ENCODE measurements around the gene VSTM2B.

Gene VSTM2B

DNA sequence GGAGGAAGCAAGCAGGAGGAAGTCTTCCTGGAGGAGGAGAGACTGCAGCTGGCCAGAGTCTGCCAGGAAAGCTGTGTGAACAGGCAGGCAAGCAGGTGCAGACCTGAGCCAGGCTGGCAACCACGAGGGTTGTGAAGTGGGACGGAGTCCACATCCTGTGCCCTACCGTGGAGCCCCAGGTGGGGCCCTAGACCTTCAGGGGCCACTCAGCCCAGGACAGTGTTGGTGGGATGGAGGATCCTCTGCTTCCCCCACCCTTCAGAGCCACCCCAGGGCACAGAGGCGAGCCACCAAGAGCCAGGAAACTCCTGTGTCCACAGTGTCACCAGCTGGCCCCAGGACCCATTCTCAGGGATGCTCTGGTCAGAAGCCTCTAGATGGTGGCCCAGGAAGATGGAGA lies 8.4 kb upstream of the VSTM2B start:
- H3K4me3 Mint-ChIP-seq, result no peak overlapping the region
- H3K36me3 Mint-ChIP-seq (ENCODE audit: low read depth), result no peaks in the 10 kb centered on the region
- no peaks in the 10 kb centered on the region for H3K9me3 Mint-ChIP-seq
- no peaks in the 10 kb centered on the region for H3K4me1 Mint-ChIP-seq (ENCODE audit: low read depth)
- H3K27ac Mint-ChIP-seq, result no peak overlapping the region
- peaks cover 13% of the 10 kb centered on the region for H3K27me3 Mint-ChIP-seq

DNA sequence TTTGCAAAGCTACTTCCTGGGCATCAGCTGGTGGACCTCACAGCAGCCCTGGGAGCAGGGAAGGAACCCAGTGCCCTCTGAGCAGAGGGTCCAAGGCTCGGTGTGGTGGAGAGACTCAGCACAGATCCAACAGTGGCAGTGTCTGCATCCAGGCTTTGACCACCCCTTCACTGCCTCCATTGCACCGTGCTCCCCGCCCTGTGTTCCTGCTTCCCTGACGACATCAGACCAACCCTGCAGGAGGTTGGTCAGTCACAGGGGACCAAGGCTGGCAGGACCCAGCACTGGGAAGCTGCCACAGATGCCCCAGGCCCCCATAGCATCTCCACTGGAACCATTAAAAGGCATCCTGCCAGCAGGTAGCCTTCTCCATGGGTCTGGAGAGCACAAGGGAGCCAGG lies 7.8 kb upstream of the VSTM2B start:
- no peak overlapping the region for H3K27ac Mint-ChIP-seq
- H3K9me3 Mint-ChIP-seq, result no peaks in the 10 kb centered on the region
- H3K4me1 Mint-ChIP-seq (ENCODE audit: low read depth), result no peaks in the 10 kb centered on the region
- no peaks in the 10 kb centered on the region for H3K36me3 Mint-ChIP-seq (ENCODE audit: low read depth)
- H3K27me3 Mint-ChIP-seq, result peaks cover 16% of the 10 kb centered on the region
- H3K4me3 Mint-ChIP-seq, result no peak overlapping the region

DNA sequence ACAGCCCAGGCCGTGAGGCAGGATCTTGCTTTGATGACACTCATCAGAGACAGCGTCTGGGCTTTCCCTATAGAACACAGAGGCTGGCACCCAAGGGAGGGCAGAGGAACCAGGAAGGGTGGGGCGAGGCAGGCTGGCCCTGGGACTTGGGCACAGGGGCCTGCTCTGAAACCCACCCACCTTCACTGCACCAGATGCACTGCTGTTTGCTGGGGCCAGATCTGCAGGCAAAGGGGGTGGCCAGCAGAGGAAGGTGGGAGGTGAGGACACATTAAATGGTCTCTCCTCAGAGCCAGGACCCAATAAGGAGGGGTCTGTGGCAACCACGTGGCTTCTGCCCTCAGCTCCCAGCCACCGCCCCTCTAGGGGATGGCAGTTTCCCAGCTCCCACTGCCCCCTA lies 6.6 kb upstream of the VSTM2B start:
- peaks cover 28% of the 10 kb centered on the region for H3K27me3 Mint-ChIP-seq
- H3K27ac Mint-ChIP-seq, result no peak overlapping the region
- no peaks in the 10 kb centered on the region for H3K36me3 Mint-ChIP-seq (ENCODE audit: low read depth)
- H3K9me3 Mint-ChIP-seq, result no peaks in the 10 kb centered on the region
- no peaks in the 10 kb centered on the region for H3K4me1 Mint-ChIP-seq (ENCODE audit: low read depth)
- no peak overlapping the region for H3K4me3 Mint-ChIP-seq

DNA sequence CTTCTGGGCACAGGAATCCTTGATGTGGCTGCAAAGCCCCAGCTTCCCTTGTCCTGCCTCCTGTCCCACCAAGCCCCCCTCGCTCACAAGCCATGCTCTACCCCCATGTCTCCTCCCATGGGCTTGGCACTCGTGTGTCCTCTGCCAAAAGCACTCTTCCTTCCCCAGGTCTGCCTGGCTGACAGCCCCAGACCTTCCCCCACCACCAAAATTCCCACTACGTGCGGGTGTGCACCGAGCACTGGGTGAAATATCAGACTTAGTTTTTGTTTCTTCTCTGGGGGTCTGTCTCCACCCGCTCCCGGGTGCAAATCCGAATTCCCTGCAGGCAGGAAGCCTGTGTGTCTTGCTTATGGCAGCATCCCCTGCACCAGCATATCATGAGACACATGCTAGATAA lies 5.9 kb upstream of the VSTM2B start:
- Mint-ChIP-seq H3K9me3 (no peaks in the 10 kb centered on the region), H3K4me1 (ENCODE audit: low read depth) (no peaks in the 10 kb centered on the region), H3K27me3 (peaks cover 35% of the 10 kb centered on the region), H3K36me3 (ENCODE audit: low read depth) (no peaks in the 10 kb centered on the region), H3K27ac (no peak overlapping the region), H3K4me3 (no peak overlapping the region)

DNA sequence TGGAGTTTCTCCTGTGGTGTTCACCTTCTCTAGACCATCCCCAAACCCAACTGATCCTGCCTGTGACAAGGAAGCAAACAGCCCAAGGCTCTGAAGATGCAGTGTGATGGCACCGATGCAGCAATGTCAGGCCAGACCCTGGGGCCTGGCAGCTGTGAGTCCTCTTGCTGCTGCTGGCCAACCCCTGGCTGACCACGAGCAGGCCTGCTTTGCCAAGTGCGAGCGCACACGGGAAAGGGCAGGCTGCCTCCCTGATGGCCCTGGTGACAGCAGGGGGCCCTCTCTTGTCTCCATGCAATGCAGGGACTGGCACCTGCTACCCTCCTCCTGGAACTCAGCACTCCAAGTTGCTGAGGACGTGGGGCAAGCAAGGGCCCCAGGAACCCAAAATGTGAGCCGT lies 5.4 kb upstream of the VSTM2B start:
- H3K36me3 Mint-ChIP-seq (ENCODE audit: low read depth), result no peaks in the 10 kb centered on the region
- H3K27ac Mint-ChIP-seq, result no peak overlapping the region
- H3K27me3 Mint-ChIP-seq, result peaks cover 37% of the 10 kb centered on the region
- H3K9me3 Mint-ChIP-seq, result no peaks in the 10 kb centered on the region
- peaks cover under 1% of the 10 kb centered on the region for H3K4me1 Mint-ChIP-seq (ENCODE audit: low read depth)
- no peak overlapping the region for H3K4me3 Mint-ChIP-seq

DNA sequence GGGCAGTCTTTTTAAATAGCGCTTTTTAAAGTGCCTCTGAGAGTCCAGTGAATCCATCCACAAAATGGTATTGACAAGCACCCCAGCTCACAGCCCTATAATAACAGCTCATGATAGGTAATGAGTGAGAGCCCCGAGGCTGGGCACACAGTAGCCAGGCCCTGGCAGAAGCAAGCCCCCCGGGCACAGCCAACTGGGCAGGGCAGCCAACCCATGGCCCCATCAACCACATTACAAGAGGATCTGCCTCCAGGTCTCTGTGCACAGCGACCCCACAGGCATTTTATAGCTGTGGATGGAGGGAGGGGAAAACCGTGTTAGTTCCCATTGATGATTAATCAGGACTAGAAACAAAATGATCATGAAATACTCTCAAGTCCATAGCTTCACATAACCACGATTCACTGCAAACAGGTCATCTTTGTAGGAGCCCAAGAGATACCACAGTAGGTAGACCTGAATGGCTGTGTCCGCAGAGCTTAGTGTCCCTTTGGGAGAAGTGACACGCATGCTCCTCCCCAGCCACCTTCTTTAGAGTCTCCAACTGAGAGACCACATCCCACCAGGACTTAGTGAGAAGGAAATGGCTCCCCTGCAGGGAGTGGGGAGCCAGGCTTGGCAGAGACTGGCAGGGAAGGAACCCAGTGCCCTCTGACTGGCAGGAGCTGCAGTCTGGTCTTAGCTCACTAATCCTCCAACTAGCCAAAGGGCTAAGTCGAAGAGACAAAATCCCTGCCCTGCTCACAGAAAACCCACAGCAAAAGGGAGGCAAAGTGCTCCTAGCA lies 4.3 kb upstream of the VSTM2B start:
- Mint-ChIP-seq H3K27ac (no peak overlapping the region), H3K36me3 (ENCODE audit: low read depth) (no peaks in the 10 kb centered on the region), H3K9me3 (no peaks in the 10 kb centered on the region), H3K27me3 (peaks cover 40% of the 10 kb centered on the region), H3K4me3 (no peak overlapping the region), H3K4me1 (ENCODE audit: low read depth) (peaks cover 3% of the 10 kb centered on the region)

DNA sequence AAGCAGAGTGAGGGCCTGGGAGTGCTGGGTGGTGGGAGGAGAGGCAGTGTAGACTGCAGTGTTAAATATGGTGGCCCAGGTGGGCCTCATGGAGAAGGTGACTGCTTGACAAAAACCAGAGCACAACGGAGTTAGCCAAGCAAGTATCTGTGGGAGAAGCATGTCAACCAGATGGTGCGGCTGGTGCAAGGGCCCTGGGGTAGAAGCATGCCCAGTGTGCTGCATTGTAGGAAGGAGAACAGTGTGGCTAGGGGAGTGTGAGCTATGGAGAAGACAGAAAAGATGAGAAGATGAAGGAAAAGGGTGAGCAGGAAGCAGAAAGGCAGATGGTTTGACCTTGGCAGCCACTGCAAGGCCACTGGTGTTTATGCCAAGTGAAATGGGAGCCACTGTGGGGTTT lies 2.2 kb upstream of the VSTM2B start:
- H3K4me3 Mint-ChIP-seq, result no peak overlapping the region
- peaks cover 51% of the 10 kb centered on the region for H3K27me3 Mint-ChIP-seq
- no peak overlapping the region for H3K27ac Mint-ChIP-seq
- no peaks in the 10 kb centered on the region for H3K36me3 Mint-ChIP-seq (ENCODE audit: low read depth)
- peaks cover 16% of the 10 kb centered on the region for H3K4me1 Mint-ChIP-seq (ENCODE audit: low read depth)
- no peaks in the 10 kb centered on the region for H3K9me3 Mint-ChIP-seq

DNA sequence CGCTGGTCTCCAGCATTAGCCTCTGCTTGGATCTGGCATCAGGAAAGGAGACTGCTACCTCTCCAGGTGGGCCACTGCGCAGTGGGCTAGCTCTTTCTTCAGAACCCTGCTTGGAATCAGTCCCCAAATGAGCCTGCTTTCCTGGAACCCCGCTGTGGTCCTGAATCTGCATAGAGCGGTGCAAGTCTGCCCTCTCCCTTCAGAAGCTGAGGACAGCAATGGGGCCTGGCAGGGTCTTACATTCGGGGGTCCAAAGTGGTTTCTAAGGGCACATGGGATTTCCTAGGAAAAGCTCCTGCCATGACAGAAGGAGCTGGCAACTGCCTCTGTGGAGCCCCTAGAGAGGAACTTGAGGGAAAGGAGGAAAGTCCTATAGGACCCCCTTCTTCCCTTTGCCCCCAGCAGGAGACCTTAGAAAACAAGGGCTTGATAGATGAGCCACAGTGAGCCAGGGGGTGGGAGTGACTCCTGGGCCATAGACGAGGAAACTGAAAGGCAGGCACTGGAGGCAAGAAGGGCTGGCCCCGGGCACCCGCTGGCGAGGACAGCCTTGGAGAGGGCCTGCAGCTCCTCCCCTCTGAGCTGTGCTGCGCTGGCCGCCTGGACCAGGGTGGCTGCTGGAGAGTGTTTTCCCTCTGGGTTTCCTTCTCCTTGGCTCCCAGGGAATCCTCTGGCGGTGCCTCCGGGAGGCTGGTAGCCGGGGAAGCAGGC lies 1.4 kb upstream of the VSTM2B start:
- H3K4me1 Mint-ChIP-seq (ENCODE audit: low read depth), result peaks cover 24% of the 10 kb centered on the region
- H3K36me3 Mint-ChIP-seq (ENCODE audit: low read depth), result no peaks in the 10 kb centered on the region
- H3K4me3 Mint-ChIP-seq, result no peak overlapping the region
- peaks cover 54% of the 10 kb centered on the region for H3K27me3 Mint-ChIP-seq
- no peak overlapping the region for H3K27ac Mint-ChIP-seq
- no peaks in the 10 kb centered on the region for H3K9me3 Mint-ChIP-seq

DNA sequence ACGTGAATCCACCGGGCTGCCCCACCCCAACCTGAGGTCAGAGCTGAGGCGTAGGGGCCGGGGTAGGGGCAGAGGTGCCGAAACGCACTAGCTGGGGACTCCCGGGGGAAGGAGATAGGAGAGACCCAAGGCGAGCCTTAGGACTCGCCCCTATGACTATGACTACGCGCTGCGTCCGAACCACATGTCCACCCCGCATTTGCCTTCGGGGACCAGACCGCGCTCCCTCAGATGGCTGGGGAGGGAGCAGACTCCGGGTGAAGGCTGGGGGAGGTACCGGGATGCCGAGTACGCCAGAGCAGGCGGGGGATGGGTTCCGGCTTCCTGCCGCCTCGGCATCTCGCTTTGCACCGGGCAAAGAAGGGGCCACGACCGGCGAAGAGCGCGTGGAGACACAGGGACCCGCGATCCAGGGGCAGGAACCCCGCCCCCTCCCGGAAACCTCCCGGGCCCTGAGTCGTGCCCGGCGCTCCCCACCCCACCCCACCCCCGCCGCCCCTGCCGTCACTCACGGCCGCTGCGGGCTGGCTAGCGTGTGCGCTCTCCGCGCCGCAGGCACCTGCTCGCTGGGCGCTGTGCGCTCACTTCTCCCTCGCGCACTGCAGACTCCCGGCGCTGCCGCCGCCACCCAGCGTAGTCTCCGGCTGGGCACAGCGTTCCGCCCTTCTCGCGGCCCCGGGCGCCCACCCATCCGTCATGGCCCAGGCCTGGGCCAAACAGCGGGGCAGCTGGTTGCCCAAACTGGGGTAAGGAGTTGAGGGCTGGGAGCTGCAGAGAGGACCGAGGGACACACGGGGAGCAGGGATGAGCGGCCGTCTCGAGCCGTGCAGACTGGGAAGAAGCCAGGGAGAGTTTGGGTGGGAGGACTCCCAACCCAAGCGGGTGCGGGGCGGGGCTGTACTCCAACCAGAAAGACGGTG lies 622 bp upstream of the VSTM2B start:
- no peaks in the 10 kb centered on the region for H3K36me3 Mint-ChIP-seq (ENCODE audit: low read depth)
- H3K9me3 Mint-ChIP-seq, result no peaks in the 10 kb centered on the region
- H3K4me3 Mint-ChIP-seq, result no peak overlapping the region
- H3K27ac Mint-ChIP-seq, result no peak overlapping the region
- H3K4me1 Mint-ChIP-seq (ENCODE audit: low read depth), result peaks cover 27% of the 10 kb centered on the region
- H3K27me3 Mint-ChIP-seq, result peaks cover 54% of the 10 kb centered on the region

DNA sequence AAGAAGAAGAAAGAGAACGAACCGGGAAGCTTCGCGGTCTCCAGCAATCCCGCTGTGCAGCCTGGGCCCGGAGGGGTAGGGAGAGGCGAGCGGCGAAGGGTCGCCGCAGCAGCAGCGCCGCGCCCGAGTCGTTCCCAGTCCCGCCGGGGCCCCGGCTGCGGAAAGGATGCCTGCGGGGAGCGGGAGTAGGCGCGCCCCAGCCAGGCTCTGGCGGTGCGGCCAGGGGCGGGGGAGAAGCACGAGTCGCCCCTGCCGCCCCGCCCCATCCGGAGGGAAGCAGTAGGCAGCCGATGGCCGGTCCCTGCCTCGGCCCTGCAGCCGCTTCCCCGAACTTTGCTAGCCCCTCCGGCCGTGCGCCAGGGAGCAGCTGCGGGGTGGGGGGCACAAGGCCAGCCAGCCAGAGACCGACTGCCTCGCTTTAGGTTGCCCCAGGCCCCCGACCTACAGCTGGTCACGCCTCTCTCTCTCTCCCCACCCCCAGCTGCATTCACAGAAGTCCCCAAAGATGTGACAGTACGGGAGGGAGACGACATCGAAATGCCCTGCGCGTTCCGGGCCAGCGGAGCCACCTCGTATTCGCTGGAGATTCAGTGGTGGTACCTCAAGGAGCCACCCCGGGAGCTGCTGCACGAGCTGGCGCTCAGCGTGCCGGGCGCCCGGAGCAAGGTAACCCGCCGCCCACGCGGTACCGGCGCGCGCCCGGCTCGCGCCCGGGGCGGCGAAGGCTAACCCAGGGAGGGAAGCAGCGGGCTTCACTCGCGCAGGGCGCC lies 1.1 kb downstream of the VSTM2B start:
- peak overlapping the region; percentile 32 for H3K4me3 Mint-ChIP-seq
- peaks cover 64% of the 10 kb centered on the region for H3K27me3 Mint-ChIP-seq
- no peak overlapping the region for H3K27ac Mint-ChIP-seq
- H3K36me3 Mint-ChIP-seq (ENCODE audit: low read depth), result no peaks in the 10 kb centered on the region
- H3K4me1 Mint-ChIP-seq (ENCODE audit: low read depth), result peaks cover 29% of the 10 kb centered on the region
- H3K9me3 Mint-ChIP-seq, result no peaks in the 10 kb centered on the region

DNA sequence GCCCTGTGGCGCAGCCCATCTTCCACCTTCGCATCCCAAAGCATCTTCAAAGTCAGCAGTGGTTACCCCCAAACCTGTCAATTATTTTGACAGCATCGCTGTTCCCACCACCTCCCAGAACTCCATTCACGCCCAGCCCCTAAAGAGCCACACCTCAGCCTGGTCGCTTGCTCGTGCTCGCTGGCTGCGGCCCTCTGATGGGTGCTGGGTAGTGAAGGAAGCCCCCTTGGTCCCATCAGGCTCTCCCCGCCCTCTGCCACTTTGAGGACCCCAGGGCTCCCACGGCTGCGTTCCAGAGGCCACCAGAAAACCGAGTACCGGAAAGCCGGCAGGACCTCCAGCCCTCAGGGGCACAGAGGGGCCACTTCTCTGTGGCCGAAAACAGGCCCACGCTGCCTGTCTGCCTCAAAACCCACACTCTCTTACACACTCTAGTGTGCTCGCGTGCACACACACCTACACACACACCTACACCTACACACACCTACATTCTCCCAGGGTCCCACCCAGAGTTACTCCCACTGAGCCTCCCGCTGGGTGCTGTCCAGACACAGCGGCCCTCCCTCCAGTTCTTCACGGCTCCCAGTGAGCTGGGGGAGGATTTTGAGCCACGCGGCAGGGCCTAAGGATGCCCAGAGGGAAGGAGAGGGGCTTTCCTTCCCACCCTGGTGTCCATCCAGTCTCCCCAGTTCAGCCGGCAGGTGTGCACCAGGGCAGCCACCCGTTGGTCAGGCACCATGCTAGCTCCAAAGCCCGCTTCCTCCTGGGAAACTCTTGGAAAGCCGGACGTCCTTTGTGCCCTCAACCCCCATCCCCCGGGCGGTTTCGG lies 1.9 kb downstream of the VSTM2B start:
- peak overlapping the region; percentile 28 for H3K4me3 Mint-ChIP-seq
- H3K27me3 Mint-ChIP-seq, result peaks cover 70% of the 10 kb centered on the region
- no peaks in the 10 kb centered on the region for H3K36me3 Mint-ChIP-seq (ENCODE audit: low read depth)
- no peaks in the 10 kb centered on the region for H3K9me3 Mint-ChIP-seq
- no peak overlapping the region for H3K27ac Mint-ChIP-seq
- peaks cover 29% of the 10 kb centered on the region for H3K4me1 Mint-ChIP-seq (ENCODE audit: low read depth)

DNA sequence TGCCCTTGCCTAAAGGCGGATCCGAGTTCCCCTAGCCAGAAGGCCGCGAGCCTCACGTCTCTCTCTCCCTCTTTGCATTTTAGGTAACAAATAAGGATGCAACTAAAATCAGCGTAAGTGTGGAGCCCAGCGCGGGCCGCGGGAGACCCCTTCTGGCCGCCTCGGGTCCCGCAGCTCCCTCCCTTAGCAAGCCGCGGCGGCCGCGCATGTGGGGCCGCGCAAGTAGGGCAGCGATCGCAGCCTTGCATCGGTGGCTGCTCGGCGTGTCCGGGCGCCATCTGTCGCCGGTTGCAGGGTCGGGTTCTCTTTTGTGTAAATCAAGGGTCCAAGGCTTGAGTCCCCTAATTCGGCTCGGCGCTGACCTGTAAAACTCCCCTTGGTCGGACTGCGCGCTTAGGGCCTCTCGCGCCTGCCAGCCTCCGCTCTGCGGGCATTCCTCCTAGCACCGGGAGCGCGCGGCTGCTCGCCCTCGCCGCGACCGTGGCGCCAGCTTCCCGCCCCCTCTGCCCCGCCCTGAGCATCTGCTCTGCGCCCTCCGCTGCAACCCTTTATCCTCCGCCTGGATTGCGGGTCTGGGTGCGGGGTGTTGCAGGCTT lies 2.7 kb downstream of the VSTM2B start:
- Mint-ChIP-seq H3K36me3 (ENCODE audit: low read depth) (no peaks in the 10 kb centered on the region), H3K4me3 (peak overlapping the region; percentile 53), H3K4me1 (ENCODE audit: low read depth) (peaks cover 29% of the 10 kb centered on the region), H3K27ac (no peak overlapping the region), H3K9me3 (no peaks in the 10 kb centered on the region), H3K27me3 (peaks cover 65% of the 10 kb centered on the region)

DNA sequence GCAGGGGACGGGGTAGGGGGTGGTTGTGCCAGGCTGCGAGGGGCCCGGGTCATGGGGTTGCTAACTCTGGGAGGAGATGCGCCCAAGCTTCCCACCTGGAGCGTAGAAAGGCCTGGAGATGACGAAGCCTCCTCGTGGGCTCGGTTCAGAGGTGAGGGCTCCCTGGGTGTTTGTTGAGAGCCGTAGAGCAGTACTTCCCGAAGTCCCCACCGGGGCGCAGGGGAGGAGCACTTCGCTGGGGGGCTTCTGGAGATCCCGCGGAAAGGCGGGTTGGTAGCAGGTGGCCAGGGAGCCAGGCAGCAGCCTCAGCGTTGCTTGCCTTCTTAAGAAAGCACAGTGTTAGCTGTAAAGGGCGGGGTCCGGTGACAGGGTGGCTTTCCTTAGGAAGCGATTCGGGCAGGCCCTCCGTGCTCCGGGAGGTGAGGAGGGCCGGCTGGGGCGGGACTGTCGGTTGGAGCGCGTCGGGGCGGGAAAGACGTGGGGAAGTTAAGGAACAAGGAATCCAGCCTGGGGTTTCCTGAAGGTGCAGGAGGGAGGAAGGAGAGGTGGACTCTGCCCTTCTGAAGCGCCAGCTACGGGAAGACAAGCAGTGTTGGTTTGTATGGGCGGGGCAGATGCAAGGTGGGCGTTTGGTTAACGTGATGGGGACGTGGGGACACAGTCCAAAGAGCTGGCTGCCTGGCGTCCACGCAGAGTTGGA lies 3.3 kb downstream of the VSTM2B start:
- no peak overlapping the region for H3K27ac Mint-ChIP-seq

More for the DNA sequence above, 3.3 kb downstream of the VSTM2B start:
- Mint-ChIP-seq H3K4me3 (peak overlapping the region; percentile 22), H3K36me3 (ENCODE audit: low read depth) (no peaks in the 10 kb centered on the region), H3K27me3 (peaks cover 58% of the 10 kb centered on the region), H3K9me3 (no peaks in the 10 kb centered on the region), H3K4me1 (ENCODE audit: low read depth) (peaks cover 29% of the 10 kb centered on the region)

Measured in stimulated activated naive CD8-positive, alpha-beta T cell treated with anti-CD3 and anti-CD28 coated beads, Interleukin-15, Interleukin-2, amounts not matched to agents 100 ng/mL and 50 ng/mL, for 24 hours (primary cell).